ENCODE data around the gene SFXN3.

Gene SFXN3

GRCh38 chr10:101027106-101027720, 3.8 kb upstream of the SFXN3 start:
- no peaks in the 10 kb centered on the region for H3K9me2 ChIP-seq (replicated peaks; ENCODE audit: insufficient read depth, low read length)
- H3K9ac ChIP-seq (ENCODE audit: low read length), result no peak overlapping the region
- H3K27ac ChIP-seq (ENCODE audit: low read depth, low read length), result no peak overlapping the region
- no peaks in the 10 kb centered on the region for H3F3A ChIP-seq (ENCODE audit: insufficient read depth)
- no peaks in the 10 kb centered on the region for H3K27me3 ChIP-seq (ENCODE audit: low read length)
- no peak overlapping the region for H3K4me2 ChIP-seq (ENCODE audit: low read depth, low read length, poor library complexity, severe bottlenecking)
- H3K36me3 ChIP-seq (ENCODE audit: low read length), result no peaks in the 10 kb centered on the region
- H3K9me3 ChIP-seq (ENCODE audit: insufficient read depth, low read length), result no peaks in the 10 kb centered on the region
- H3K4me3 ChIP-seq (ENCODE audit: insufficient read depth, low read length, poor library complexity, severe bottlenecking), result no peak overlapping the region
- TF ChIP-seq CTCF (IDR thresholded peaks at IDR 0.05; ENCODE audit: insufficient read depth, low read length, poor library complexity, severe bottlenecking), result no peak
- no peak for TF ChIP-seq EZH2phosphoT487 (conservative IDR thresholded peaks at IDR 0.05; ENCODE audit: low read length)
- no peaks in the 10 kb centered on the region for H4K20me1 ChIP-seq (ENCODE audit: low read depth, low read length)
- H3K79me2 ChIP-seq (ENCODE audit: insufficient read depth, low read length), result no peaks in the 10 kb centered on the region
- no peak overlapping the region for H2AFZ ChIP-seq (ENCODE audit: low read depth, low read length, severe bottlenecking)

GRCh38 chr10:101028446-101029337, 2.3 kb upstream of the SFXN3 start:
- no peaks in the 10 kb centered on the region for H3K27me3 ChIP-seq (ENCODE audit: low read length)

GRCh38 chr10:101029520-101030295, 1.3 kb upstream of the SFXN3 start:
- Histone ChIP-seq H3K27me3 (ENCODE audit: low read length) (no peaks in the 10 kb centered on the region), H3K9ac (ENCODE audit: low read length) (no peak overlapping the region), H3K36me3 (ENCODE audit: low read length) (no peaks in the 10 kb centered on the region), H3K9me3 (ENCODE audit: insufficient read depth, low read length) (no peaks in the 10 kb centered on the region), H3K27ac (ENCODE audit: low read depth, low read length) (no peak overlapping the region), H4K20me1 (ENCODE audit: low read depth, low read length) (no peaks in the 10 kb centered on the region), H3K9me2 (replicated peaks; ENCODE audit: insufficient read depth, low read length) (no peaks in the 10 kb centered on the region), H3K4me2 (ENCODE audit: low read depth, low read length, poor library complexity, severe bottlenecking) (no peak overlapping the region), H3K79me2 (ENCODE audit: insufficient read depth, low read length) (no peaks in the 10 kb centered on the region), H2AFZ (ENCODE audit: low read depth, low read length, severe bottlenecking) (no peak overlapping the region), H3F3A (ENCODE audit: insufficient read depth) (no peaks in the 10 kb centered on the region), H3K4me3 (ENCODE audit: insufficient read depth, low read length, poor library complexity, severe bottlenecking) (no peak overlapping the region)
- no peak for TF ChIP-seq CTCF (IDR thresholded peaks at IDR 0.05; ENCODE audit: insufficient read depth, low read length, poor library complexity, severe bottlenecking)
- no peak for TF ChIP-seq EZH2phosphoT487 (conservative IDR thresholded peaks at IDR 0.05; ENCODE audit: low read length)

More at GRCh38 chr10:101028446-101029337, 2.3 kb upstream of the SFXN3 start:
- no peak overlapping the region for H2AFZ ChIP-seq (ENCODE audit: low read depth, low read length, severe bottlenecking)
- no peak overlapping the region for H3K27ac ChIP-seq (ENCODE audit: low read depth, low read length)
- no peak overlapping the region for H3K4me2 ChIP-seq (ENCODE audit: low read depth, low read length, poor library complexity, severe bottlenecking)
- H4K20me1 ChIP-seq (ENCODE audit: low read depth, low read length), result no peaks in the 10 kb centered on the region
- no peaks in the 10 kb centered on the region for H3K36me3 ChIP-seq (ENCODE audit: low read length)
- H3F3A ChIP-seq (ENCODE audit: insufficient read depth), result no peaks in the 10 kb centered on the region
- H3K4me3 ChIP-seq (ENCODE audit: insufficient read depth, low read length, poor library complexity, severe bottlenecking), result no peak overlapping the region
- no peaks in the 10 kb centered on the region for H3K9me2 ChIP-seq (replicated peaks; ENCODE audit: insufficient read depth, low read length)
- H3K9me3 ChIP-seq (ENCODE audit: insufficient read depth, low read length), result no peaks in the 10 kb centered on the region
- no peaks in the 10 kb centered on the region for H3K79me2 ChIP-seq (ENCODE audit: insufficient read depth, low read length)
- no peak for TF ChIP-seq CTCF (IDR thresholded peaks at IDR 0.05; ENCODE audit: insufficient read depth, low read length, poor library complexity, severe bottlenecking)
- no peak for TF ChIP-seq EZH2phosphoT487 (conservative IDR thresholded peaks at IDR 0.05; ENCODE audit: low read length)
- H3K9ac ChIP-seq (ENCODE audit: low read length), result no peak overlapping the region
